ENCODE measurements around the gene MYO19.

MYO19 gene

GRCh38 chr17:36501351-36501750, 33.3 kb downstream of the MYO19 start:
- DNase-seq (ENCODE audit: low spot score): no peak
- TF ChIP-seq, protein P1, sequence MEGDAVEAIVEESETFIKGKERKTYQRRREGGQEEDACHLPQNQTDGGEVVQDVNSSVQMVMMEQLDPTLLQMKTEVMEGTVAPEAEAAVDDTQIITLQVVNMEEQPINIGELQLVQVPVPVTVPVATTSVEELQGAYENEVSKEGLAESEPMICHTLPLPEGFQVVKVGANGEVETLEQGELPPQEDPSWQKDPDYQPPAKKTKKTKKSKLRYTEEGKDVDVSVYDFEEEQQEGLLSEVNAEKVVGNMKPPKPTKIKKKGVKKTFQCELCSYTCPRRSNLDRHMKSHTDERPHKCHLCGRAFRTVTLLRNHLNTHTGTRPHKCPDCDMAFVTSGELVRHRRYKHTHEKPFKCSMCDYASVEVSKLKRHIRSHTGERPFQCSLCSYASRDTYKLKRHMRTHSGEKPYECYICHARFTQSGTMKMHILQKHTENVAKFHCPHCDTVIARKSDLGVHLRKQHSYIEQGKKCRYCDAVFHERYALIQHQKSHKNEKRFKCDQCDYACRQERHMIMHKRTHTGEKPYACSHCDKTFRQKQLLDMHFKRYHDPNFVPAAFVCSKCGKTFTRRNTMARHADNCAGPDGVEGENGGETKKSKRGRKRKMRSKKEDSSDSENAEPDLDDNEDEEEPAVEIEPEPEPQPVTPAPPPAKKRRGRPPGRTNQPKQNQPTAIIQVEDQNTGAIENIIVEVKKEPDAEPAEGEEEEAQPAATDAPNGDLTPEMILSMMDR (IDR thresholded peaks at IDR 0.05): no peak
- Histone ChIP-seq H3K4me3 (no peak overlapping the region), H3K27ac (no peak overlapping the region)

DNA sequence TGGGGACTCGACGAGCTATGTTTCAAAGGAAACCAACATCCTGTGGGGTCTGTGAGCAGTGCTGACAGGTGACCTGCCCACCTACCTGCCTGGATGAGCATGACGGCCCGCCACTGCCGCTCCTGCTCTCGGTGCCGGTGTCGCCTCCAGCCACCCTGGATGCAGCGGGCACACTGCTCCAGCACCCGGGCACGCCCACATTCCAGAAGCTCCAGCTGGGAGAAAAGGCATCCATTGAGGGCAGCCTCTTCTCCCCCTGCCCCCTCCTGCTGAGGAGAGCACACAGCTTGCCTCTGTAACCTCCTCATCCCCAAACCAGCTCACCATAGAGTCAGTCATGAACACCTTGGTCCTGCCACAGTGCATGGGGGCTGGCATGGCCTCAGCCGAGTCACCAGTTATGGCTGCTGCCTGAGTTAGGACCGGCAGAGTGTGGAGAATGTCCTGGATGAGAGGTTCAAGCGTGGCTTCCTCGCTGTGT, 33.9 kb downstream of the MYO19 start:
- Histone ChIP-seq H3K4me3 (no peak overlapping the region), H3K27ac (no peak overlapping the region)
- TF ChIP-seq, protein P1 (IDR thresholded peaks at IDR 0.05): no peak
- DNase-seq (ENCODE audit: low spot score): no peak

GRCh38 chr17:36498560-36499300, 35.9 kb downstream of the MYO19 start:
- no peak for DNase-seq (ENCODE audit: low spot score)
- Histone ChIP-seq H3K27ac (no peak overlapping the region), H3K4me3 (no peak overlapping the region)
- TF ChIP-seq, protein P1 (IDR thresholded peaks at IDR 0.05): no peak

DNA sequence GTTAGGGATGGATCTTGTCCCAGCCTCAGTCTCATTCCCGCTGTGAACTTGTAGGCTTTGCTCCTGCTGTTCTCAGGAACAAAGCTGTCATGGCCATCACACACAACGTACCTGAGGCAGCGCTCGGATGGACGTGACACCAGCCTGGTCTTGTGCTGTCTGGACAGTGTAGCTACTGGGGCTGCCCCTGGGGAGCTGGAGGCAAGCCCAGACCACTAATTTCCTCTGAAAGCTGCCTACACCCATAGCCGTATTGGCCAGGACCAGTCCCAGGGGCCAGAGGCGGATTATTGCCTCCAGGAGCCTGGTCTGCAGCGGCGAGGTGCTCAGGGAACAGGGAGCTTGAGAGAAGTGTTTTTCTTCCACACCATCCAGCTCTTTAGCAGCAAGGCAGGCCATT, 36.5 kb downstream of the MYO19 start:
- H3K27ac ChIP-seq: no peak overlapping the region
- no peak for DNase-seq (ENCODE audit: low spot score)
- TF ChIP-seq, protein P1 (IDR thresholded peaks at IDR 0.05): no peak
- H3K4me3 ChIP-seq: no peak overlapping the region

DNA sequence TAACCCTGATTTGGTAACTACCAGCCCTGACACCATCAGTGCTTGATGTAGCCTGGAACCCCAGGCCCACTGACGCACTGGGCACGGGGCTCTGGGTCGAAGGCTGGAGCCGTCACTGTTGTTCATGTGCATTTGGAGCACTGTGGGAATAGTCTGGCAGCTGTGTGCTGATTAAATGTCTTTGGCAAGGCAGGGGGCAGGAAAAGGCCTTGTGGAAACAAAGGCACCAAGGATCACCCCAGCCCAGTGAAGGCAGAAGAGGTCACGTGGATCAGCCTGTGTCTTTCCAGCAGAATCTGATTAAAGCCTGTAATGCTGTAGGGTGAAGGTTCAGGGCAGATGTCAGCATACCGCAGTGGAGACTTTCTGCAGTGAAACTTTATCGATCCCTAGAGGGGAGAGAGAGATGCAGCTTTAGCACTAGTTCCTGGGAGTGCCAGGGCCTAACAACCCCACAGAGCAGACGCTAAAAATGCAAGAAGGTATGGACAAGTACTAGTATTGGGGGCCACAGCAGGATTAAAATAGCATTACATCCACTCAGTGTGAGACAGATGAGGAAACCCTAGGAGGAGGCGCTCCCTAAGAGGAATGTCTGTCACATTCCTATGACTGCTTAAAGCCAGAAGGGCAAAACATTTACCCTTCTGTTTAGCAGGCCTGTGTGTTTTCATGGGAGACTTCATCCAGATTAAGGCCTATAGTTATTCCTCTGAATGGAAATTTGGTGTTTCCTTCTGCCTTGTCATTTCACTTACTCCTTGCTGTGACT, 38.5 kb downstream of the MYO19 start:
- no peak for DNase-seq (ENCODE audit: low spot score)
- TF ChIP-seq, protein P1 (IDR thresholded peaks at IDR 0.05): no peak
- no peak overlapping the region for H3K4me3 ChIP-seq
- H3K27ac ChIP-seq: no peak overlapping the region

- TF ChIP-seq, protein P1 (IDR thresholded peaks at IDR 0.05): no peak
- Histone ChIP-seq H3K4me3 (no peak overlapping the region), H3K27ac (no peak overlapping the region)
- DNase-seq (ENCODE audit: low spot score): no peak
Measured at GRCh38 chr17:36495076-36495578, 39.5 kb downstream of the MYO19 start.

Data from coronary artery (tissue), 2 donors.